Mammary epithelial cell (primary cell): Measurements from ENCODE around the gene DLG1.
"Not testable (repeated sequence)": the region's sequence is repeated elsewhere in the genome, so short reads cannot be mapped to it uniquely, and the experiment has no call there.

Source experiments
- CTCF ChIP-seq, 2 donors: IDR thresholded peaks in 1 of 2; conservative IDR thresholded peaks in 1 of 2; 2 replicates each; pipeline ENCODE4 v1.5.1; 2011 to 2012; ENCODE audit warnings: inconsistent platforms in 2 of 2, low read length in 2 of 2, mild to moderate bottlenecking in 2 of 2, control low read depth in 1 of 2, low read depth in 1 of 2; ENCODE audit not compliant: insufficient read depth in 1 of 2; ENCODE audit errors: extremely low read depth in 1 of 2
- EZH2 ChIP-seq: IDR thresholded peaks from 2 replicates; pipeline ENCODE4 v1.6.1; 2012; ENCODE audit warnings: low read length, inconsistent platforms, borderline replicate concordance

DNA sequence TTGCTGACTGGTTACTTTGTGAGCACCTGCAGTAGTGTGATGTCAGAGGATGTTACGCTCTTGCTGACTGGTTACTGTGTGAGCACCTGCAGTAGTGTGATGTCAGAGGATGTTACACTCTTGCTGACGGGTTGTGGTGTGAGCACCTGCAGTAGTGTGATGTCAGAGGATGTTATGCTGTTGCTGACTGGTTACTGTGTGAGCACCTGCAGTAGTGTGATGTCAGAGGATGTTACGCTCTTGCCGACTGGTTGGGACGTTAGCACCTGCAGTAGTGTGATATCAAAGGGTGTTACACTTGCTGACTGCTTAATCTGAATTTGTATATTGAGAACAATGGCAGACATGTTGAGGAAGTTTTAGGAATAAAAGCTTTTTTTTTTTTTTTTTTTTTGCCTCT, 263.6 kb downstream of the DLG1 start:
- TF ChIP-seq CTCF (conservative IDR thresholded peaks at IDR 0.05 in 1 of 2, IDR thresholded peaks at IDR 0.05 in 1 of 2; ENCODE audit: extremely low read depth in 1 of 2, insufficient read depth in 1 of 2, low read depth in 1 of 2, low read length in 2 of 2); EZH2: not testable (repeated sequence)
